GM12878 (cell line): ENCODE results near the gene CACNA2D3.

ENCODE experiments used
- SREBF1 ChIP-seq: IDR thresholded peaks from 2 replicates; pipeline ENCODE4 v1.6.1; 2012; ENCODE audit warnings: mild to moderate bottlenecking, low read length
- TF ChIP-seq, protein P1 (sequence below): IDR thresholded peaks from 2 replicates; pipeline ENCODE4 v1.6.1; 2012; ENCODE audit warnings: low read depth, low read length, improper control_type of control experiment

DNA sequence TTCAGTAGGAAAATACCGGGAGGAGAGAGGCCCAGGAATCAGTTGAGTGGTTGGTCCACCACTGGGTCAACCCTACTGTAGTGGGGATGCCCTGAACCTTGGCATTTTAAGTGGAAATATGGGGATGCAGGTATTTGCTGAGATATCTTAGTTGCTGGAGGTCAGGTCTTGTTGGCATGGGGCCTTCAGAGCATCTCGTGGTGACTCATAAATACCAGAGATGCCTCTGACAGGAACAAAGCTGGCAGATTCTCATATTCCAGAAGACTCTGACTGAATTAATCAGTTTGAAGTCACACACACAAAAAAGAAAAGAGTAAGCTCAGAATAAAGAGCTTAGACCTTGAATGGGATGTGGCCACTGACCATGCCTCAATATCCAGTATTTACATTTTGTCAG is 91.6 kb downstream of the CACNA2D3 start:
- TF ChIP-seq, protein P1, sequence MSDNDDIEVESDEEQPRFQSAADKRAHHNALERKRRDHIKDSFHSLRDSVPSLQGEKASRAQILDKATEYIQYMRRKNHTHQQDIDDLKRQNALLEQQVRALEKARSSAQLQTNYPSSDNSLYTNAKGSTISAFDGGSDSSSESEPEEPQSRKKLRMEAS = no peak
- TF ChIP-seq SREBF1 = no peak
